OCI-LY1 (cell line): ENCODE results near the gene ROBO1.

ENCODE experiments used
- H2AFZ ChIP-seq: fragments of 200-600 bp; sonication (generic), shearing (Covaris generic); 2 replicates; pipeline ENCODE4 v1.6.0; 2014; ENCODE audit warnings: antibody characterized with exemption, mild to moderate bottlenecking, low read length
- H3F3A ChIP-seq: fragments of 200-600 bp; sonication (generic), shearing (Covaris generic); 2 replicates; pipeline ENCODE4 v1.6.0; 2014; ENCODE audit warnings: mild to moderate bottlenecking, antibody characterized with exemption, low read length, moderate library complexity; ENCODE audit not compliant: insufficient read depth
- H3K27ac ChIP-seq: fragments of 200-600 bp; sonication (generic); 2 replicates; pipeline ENCODE4 v1.5.1; 2014; ENCODE audit warnings: low read length, mixed run types, mild to moderate bottlenecking, low read depth; ENCODE audit not compliant: poor library complexity, severe bottlenecking
- H3K27me3 ChIP-seq: fragments of 200-600 bp; sonication (generic); 2 replicates; pipeline ENCODE4 v1.6.0; 2014; ENCODE audit warnings: antibody characterized with exemption, mild to moderate bottlenecking, low read length, moderate library complexity; ENCODE audit not compliant: insufficient read depth
- H3K36me3 ChIP-seq: fragments of 200-600 bp; sonication (generic); 2 replicates; pipeline ENCODE4 v1.6.1; 2014; ENCODE audit warnings: mild to moderate bottlenecking, antibody characterized with exemption, low read length, moderate library complexity, mixed read lengths; ENCODE audit not compliant: insufficient read depth
- H3K4me1 ChIP-seq: fragments of 200-600 bp; sonication (generic); 2 replicates; pipeline ENCODE4 v1.5.1; 2014; ENCODE audit warnings: mild to moderate bottlenecking, low read length, moderate library complexity; ENCODE audit not compliant: insufficient read depth, severe bottlenecking
- H3K4me2 ChIP-seq: fragments of 200-600 bp; sonication (generic), shearing (Covaris generic); 2 replicates; pipeline ENCODE4 v1.6.1; 2014; ENCODE audit warnings: low read length
- H3K4me3 ChIP-seq: fragments of 200-600 bp; sonication (generic); 2 replicates; pipeline ENCODE4 v1.5.1; 2014; ENCODE audit warnings: low read length, low read depth, mild to moderate bottlenecking, mixed read lengths; ENCODE audit not compliant: poor library complexity, severe bottlenecking
- H3K79me2 ChIP-seq: fragments of 200-600 bp; shearing (Covaris generic); 2 replicates; pipeline ENCODE4 v1.6.1; 2016; ENCODE audit warnings: mixed run types, low read length, mixed read lengths; ENCODE audit not compliant: insufficient read depth
- H3K9ac ChIP-seq: fragments of 200-600 bp; sonication (generic), shearing (Covaris generic); 2 replicates; pipeline ENCODE4 v1.6.1; 2014; ENCODE audit warnings: mild to moderate bottlenecking, low read length, mixed read lengths
- H3K9me2 ChIP-seq: fragments of 200-600 bp; sonication (generic), shearing (Covaris generic); 2 replicates; pipeline ENCODE4 v1.6.1; 2014; ENCODE audit warnings: low read depth, mild to moderate bottlenecking, low read length, mixed read lengths
- H3K9me3 ChIP-seq: fragments of 200-600 bp; shearing (Covaris generic); 2 replicates; pipeline ENCODE4 v1.6.1; 2014; ENCODE audit warnings: low read length, mixed read lengths
- H4K20me1 ChIP-seq: fragments of 200-600 bp; sonication (generic), shearing (Covaris generic); 2 replicates; pipeline ENCODE4 v1.6.0; 2016; ENCODE audit warnings: mild to moderate bottlenecking, low read length; ENCODE audit not compliant: insufficient read depth
- CTCF ChIP-seq: fragments of 200-600 bp; sonication (generic), shearing (Covaris generic); IDR thresholded peaks from 2 replicates; pipeline ENCODE4 v1.5.1; 2017; ENCODE audit warnings: mild to moderate bottlenecking, antibody characterized with exemption, low read length, moderate library complexity, mixed read lengths
- EZH2 ChIP-seq: fragments of 200-600 bp; sonication (generic), shearing (Covaris generic); IDR thresholded peaks from 2 replicates; pipeline ENCODE4 v1.8.0; 2017; ENCODE audit warnings: borderline replicate concordance, mixed run types, mild to moderate bottlenecking, antibody characterized with exemption, low read length, moderate library complexity, mixed read lengths

Gene ROBO1

GRCh38 chr3:78926523-78926922, 841.3 kb downstream of the ROBO1 start:
- H3K9me2 ChIP-seq = no peaks in the 10 kb centered on the region
- H3F3A ChIP-seq = no peaks in the 10 kb centered on the region
- H2AFZ ChIP-seq = no peak overlapping the region
- no peak overlapping the region for H3K27ac ChIP-seq
- no peaks in the 10 kb centered on the region for H3K4me1 ChIP-seq
- no peak overlapping the region for H3K4me3 ChIP-seq
- H3K4me2 ChIP-seq = no peak overlapping the region
- no peaks in the 10 kb centered on the region for H4K20me1 ChIP-seq
- no peaks in the 10 kb centered on the region for H3K79me2 ChIP-seq
- no peaks in the 10 kb centered on the region for H3K9me3 ChIP-seq
- TF ChIP-seq CTCF (no peak), EZH2 (no peak)
- no peaks in the 10 kb centered on the region for H3K36me3 ChIP-seq
- H3K9ac ChIP-seq = no peak overlapping the region
- no peaks in the 10 kb centered on the region for H3K27me3 ChIP-seq

- no peaks in the 10 kb centered on the region for H4K20me1 ChIP-seq
Observed at GRCh38 chr3:78924711-78925110, 843.1 kb downstream of the ROBO1 start.

GRCh38 chr3:78919021-78919755, 848.6 kb downstream of the ROBO1 start:
- no peak overlapping the region for H3K9ac ChIP-seq
- no peaks in the 10 kb centered on the region for H3K27me3 ChIP-seq
- H3K27ac ChIP-seq = no peak overlapping the region
- H3K79me2 ChIP-seq = no peaks in the 10 kb centered on the region
- no peak for TF ChIP-seq CTCF
- no peak for TF ChIP-seq EZH2
- H2AFZ ChIP-seq = no peak overlapping the region
- H3K36me3 ChIP-seq = no peaks in the 10 kb centered on the region
- no peaks in the 10 kb centered on the region for H3F3A ChIP-seq
- H4K20me1 ChIP-seq = no peaks in the 10 kb centered on the region
- H3K4me1 ChIP-seq = no peaks in the 10 kb centered on the region
- no peak overlapping the region for H3K4me2 ChIP-seq
- no peaks in the 10 kb centered on the region for H3K9me3 ChIP-seq
- no peak overlapping the region for H3K4me3 ChIP-seq
- no peaks in the 10 kb centered on the region for H3K9me2 ChIP-seq

More at GRCh38 chr3:78924711-78925110, 843.1 kb downstream of the ROBO1 start:
- H2AFZ ChIP-seq = no peak overlapping the region
- no peaks in the 10 kb centered on the region for H3K79me2 ChIP-seq
- H3K4me1 ChIP-seq = no peaks in the 10 kb centered on the region
- TF ChIP-seq CTCF (no peak), EZH2 (no peak)
- no peak overlapping the region for H3K4me2 ChIP-seq
- no peak overlapping the region for H3K9ac ChIP-seq
- H3K36me3 ChIP-seq = no peaks in the 10 kb centered on the region
- no peaks in the 10 kb centered on the region for H3K9me2 ChIP-seq
- H3K9me3 ChIP-seq = no peaks in the 10 kb centered on the region
- H3K27ac ChIP-seq = no peak overlapping the region
- H3K4me3 ChIP-seq = no peak overlapping the region
- no peaks in the 10 kb centered on the region for H3F3A ChIP-seq
- H3K27me3 ChIP-seq = no peaks in the 10 kb centered on the region
